BE2C (cell line): ENCODE data around the gene CCDC57.

ENCODE experiments used
- DNase-seq: peaks from one replicate; pipeline ENCODE4 v3.0.0-alpha.2; 2020
- H3K27me3 ChIP-seq: fragments of 250-450 bp; sonication (Bioruptor Pico); 2 replicates; pipeline ENCODE4 v1.5.1; 2020; ENCODE audit warnings: mild to moderate bottlenecking
- H3K36me3 ChIP-seq: fragments of 250-450 bp; sonication (Bioruptor Pico); 2 replicates; pipeline ENCODE4 v1.5.1; 2020; ENCODE audit warnings: mild to moderate bottlenecking
- H3K4me1 ChIP-seq: fragments of 250-450 bp; sonication (Bioruptor Pico); 2 replicates; pipeline ENCODE4 v1.5.1; 2020
- H3K4me3 ChIP-seq: 2 replicates; pipeline ENCODE4 v1.5.1; 2011; ENCODE audit warnings: low read depth, low read length
- H3K9me3 ChIP-seq: fragments of 250-450 bp; sonication (Bioruptor Pico); 2 replicates; pipeline ENCODE4 v1.5.1; 2020
- TF ChIP-seq, protein P1 (sequence below): IDR thresholded peaks from 2 replicates; pipeline ENCODE4 v1.5.1; 2012; ENCODE audit warnings: mild to moderate bottlenecking, low read depth, low read length

Gene CCDC57

DNA sequence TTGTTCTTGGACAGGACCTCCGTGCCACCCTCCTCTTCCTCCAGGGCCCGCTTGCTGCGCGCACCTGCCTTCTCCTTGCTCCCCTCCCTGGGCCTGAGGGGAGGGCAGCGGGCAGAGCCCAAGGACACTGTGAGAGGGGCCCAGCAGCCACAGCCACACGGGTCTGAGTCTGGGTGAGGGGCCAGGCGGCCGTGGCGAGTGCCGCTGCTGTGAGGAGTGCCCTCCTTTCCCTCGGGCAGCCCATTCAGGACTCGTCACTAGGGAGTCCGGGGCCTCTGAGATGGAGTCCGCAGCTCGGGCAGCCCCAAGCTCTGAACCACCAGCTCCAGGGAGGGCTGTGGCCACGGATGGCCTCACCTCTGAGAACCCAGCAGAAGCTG, 152.7 kb downstream of the CCDC57 start:
- TF ChIP-seq, protein P1, sequence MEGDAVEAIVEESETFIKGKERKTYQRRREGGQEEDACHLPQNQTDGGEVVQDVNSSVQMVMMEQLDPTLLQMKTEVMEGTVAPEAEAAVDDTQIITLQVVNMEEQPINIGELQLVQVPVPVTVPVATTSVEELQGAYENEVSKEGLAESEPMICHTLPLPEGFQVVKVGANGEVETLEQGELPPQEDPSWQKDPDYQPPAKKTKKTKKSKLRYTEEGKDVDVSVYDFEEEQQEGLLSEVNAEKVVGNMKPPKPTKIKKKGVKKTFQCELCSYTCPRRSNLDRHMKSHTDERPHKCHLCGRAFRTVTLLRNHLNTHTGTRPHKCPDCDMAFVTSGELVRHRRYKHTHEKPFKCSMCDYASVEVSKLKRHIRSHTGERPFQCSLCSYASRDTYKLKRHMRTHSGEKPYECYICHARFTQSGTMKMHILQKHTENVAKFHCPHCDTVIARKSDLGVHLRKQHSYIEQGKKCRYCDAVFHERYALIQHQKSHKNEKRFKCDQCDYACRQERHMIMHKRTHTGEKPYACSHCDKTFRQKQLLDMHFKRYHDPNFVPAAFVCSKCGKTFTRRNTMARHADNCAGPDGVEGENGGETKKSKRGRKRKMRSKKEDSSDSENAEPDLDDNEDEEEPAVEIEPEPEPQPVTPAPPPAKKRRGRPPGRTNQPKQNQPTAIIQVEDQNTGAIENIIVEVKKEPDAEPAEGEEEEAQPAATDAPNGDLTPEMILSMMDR = no peak
- Histone ChIP-seq H3K9me3 (no peaks in the 10 kb centered on the region), H3K36me3 (peaks cover 90% of the 10 kb centered on the region), H3K4me3 (no peak overlapping the region), H3K4me1 (no peaks in the 10 kb centered on the region), H3K27me3 (no peaks in the 10 kb centered on the region)
- DNase-seq = no peak

DNA sequence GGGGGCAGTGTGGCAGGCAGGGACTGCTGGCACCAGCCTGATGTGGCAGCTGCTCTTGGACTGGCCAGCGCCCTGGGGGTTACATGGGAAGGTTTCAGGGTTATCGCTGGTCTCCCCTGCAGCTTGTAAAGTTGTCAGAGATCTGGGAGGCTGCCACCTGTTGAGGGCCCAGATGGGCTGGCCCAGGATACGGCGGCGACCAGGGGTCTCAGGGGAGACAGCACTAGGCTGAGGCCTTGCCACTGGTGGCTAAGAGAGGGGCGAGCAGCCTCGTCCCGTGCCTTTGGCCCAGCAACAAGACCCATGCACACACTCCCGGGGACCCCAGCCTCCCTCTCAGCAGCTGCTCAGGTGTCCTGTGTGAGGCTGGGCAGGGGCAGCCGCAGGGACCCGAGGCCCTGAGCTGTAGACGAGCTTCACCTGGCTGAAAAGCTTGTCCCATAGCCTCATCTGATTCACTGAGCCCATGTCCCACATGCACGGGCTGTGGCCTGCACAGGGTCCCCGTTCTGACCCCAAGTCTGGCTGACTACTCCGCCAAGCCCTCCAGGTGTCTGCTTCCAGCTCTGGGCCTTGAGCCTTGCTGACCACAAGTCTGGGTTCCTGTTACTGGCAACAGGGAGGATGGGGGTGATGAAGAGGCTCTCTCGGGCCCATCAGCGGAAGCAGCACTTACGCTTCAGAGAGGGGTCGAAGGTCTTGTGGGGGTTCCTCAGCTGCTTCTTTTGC, 153.2 kb downstream of the CCDC57 start:
- TF ChIP-seq, protein P1 = no peak
- Histone ChIP-seq H3K4me1 (no peaks in the 10 kb centered on the region), H3K4me3 (no peak overlapping the region), H3K27me3 (no peaks in the 10 kb centered on the region), H3K9me3 (no peaks in the 10 kb centered on the region), H3K36me3 (peaks cover 94% of the 10 kb centered on the region)
- DNase-seq = no peak

GRCh38 chr17:82058855-82059249, 153.8 kb downstream of the CCDC57 start:
- Histone ChIP-seq H3K36me3 (peaks cover 94% of the 10 kb centered on the region), H3K4me1 (no peaks in the 10 kb centered on the region), H3K4me3 (no peak overlapping the region), H3K27me3 (no peaks in the 10 kb centered on the region), H3K9me3 (no peaks in the 10 kb centered on the region)
- no peak for DNase-seq
- TF ChIP-seq, protein P1 = no peak

DNA sequence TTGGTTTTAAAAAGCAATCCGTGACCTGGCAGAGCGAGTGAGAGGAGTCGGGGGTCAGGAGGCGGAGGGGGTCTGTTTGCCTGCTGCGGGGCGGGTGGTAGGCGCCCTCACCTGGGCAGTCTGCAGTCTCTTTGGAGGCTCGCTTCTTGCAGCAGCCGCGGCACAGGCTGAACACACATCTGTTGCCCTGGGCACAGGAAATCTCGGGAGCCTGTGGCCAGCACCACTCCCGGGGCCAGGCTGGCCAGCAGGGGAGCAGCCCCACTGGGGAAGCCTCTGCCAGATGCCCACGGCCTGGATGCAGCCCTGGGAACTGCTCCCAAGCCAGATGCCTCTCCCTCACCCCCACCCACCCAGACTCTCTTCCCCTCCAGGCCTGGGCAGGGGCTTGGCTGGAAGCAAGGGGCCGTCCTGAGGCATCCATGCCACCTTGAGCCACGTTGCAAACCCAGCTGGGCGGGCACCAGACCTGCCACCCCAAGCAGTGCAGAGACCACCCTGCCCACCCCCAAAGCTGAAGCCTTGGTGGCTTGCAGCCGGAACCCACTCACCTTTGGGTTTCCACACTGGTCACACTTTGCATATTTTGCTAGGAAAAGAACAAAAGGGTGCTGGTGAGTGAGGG, 154.3 kb downstream of the CCDC57 start:
- TF ChIP-seq, protein P1 = no peak
- Histone ChIP-seq H3K4me3 (no peak overlapping the region), H3K36me3 (peaks cover 94% of the 10 kb centered on the region), H3K27me3 (no peaks in the 10 kb centered on the region), H3K4me1 (no peaks in the 10 kb centered on the region), H3K9me3 (no peaks in the 10 kb centered on the region)
- no peak for DNase-seq

- DNase-seq = no peak
- H3K4me3 ChIP-seq = no peak overlapping the region
- TF ChIP-seq, protein P1 = no peak
- no peaks in the 10 kb centered on the region for H3K4me1 ChIP-seq
- H3K36me3 ChIP-seq = peaks cover 83% of the 10 kb centered on the region
- no peaks in the 10 kb centered on the region for H3K9me3 ChIP-seq
- 0 out of 2 replicates have a peak, but pooled peaks cover 2% of the 10 kb centered on the region for H3K27me3 ChIP-seq
Measured at GRCh38 chr17:82056729-82057621, 155.7 kb downstream of the CCDC57 start.
